Measurements from ENCODE around the gene SDK1. TPM values are rescaled to one million over a fixed set of nuclear protein-coding genes. Genes with fewer than 3 reads are reported as not detected.

The SDK1 gene
- total and polyA plus RNA-seq, 4 donors: 0.12 to 0.47 (median 0.36) TPM

DNA sequence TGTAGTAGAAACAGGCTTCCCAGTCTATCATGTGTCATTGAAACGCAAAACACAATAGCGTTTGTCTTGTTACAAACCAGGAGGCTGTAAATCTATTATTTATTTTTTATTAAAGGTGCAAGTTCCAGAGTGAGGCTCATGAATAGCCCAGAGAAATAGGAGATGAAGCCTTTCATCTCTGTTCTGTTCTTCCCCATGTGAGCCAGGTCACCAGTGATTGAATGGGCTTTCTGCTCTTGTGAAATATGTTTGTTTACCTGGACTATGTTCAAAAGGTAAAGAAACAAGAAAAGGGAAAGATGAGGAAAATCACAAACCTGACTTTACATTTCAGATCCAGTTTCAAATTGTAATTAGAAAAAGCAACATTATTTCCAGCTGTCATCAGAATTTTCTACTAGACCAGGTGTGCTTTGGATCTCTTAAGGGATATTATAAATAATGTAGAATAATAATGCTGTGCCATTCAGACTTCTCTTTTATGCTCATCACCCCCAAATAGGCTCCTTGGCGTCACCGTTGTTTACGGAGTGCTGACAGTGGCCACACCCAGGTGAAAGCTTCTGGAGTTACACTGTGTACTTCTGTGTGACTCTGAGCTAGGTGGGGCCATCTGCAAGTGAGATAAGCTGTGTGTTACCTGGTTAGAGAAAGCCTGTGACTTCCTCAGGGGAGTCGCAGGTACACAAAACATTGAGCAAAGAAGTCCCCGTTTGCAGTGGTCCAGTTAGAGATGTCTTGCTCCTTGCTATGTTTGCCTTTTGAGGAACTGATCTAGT, 274.9 kb downstream of the SDK1 start:
- Histone ChIP-seq H3K27ac (ENCODE audit: low read depth in 1 of 2, low read length in 2 of 2) (no peak overlapping the region), H3K4me1 (ENCODE audit: control insufficient read depth in 4 of 4, insufficient read depth in 4 of 4, low read length in 3 of 4) (no peaks in the 10 kb centered on the region), H3K9me3 (ENCODE audit: control insufficient read depth in 4 of 4, low read length in 3 of 4) (peaks cover 0 to 5% (median 3%) of the 10 kb centered on the region in 4 donors), H3K27me3 (ENCODE audit: control insufficient read depth in 4 of 4, insufficient read depth in 4 of 4, low read length in 3 of 4) (no peaks in the 10 kb centered on the region), H3K9ac (ENCODE audit: low read depth in 1 of 2, low read length in 2 of 2) (no peak overlapping the region), H3K36me3 (ENCODE audit: control insufficient read depth in 4 of 4, insufficient read depth in 3 of 4, low read depth in 1 of 4, low read length in 3 of 4) (no peaks in the 10 kb centered on the region), H3K4me3 (ENCODE audit: low read depth in 1 of 3, low read length in 3 of 3) (no peak overlapping the region)
- WGBS: 61% methylated on average over 7 of the region's 7 CpGs
- DNase-seq (ENCODE audit: low spot score): no peak
- TF ChIP-seq NR2F2 (IDR thresholded peaks at IDR 0.05) (no peak), HNF4A (conservative IDR thresholded peaks at IDR 0.05) (peak; percentile 10 to 37)

DNA sequence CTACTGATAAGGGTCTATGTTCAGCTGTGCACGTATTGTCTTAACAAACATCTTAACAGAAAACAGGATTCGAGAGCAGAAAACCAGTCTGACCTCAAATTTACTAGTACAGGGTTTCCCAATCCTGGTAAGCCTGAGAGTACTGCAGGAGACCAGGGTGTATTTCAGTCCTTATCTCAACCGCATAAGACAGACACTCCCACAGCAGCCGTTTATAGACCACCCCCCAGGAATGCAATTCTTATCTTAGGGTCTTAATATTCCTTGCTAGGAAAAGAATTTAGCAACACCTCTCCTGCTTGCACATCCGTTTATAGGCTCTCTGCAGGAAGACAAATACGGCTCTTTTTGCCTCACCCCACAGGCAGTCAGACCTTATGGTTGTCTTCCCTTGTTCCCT, 277.3 kb downstream of the SDK1 start:
- DNase-seq (ENCODE audit: low spot score): no peak
- H3K27me3 ChIP-seq (ENCODE audit: control insufficient read depth in 4 of 4, insufficient read depth in 4 of 4, low read length in 3 of 4): no peaks in the 10 kb centered on the region
- H3K27ac ChIP-seq (ENCODE audit: low read depth in 1 of 2, low read length in 2 of 2): no peak overlapping the region
- no peak overlapping the region for H3K4me3 ChIP-seq (ENCODE audit: low read depth in 1 of 3, low read length in 3 of 3)
- no peaks in the 10 kb centered on the region for H3K36me3 ChIP-seq (ENCODE audit: control insufficient read depth in 4 of 4, insufficient read depth in 3 of 4, low read depth in 1 of 4, low read length in 3 of 4)
- 91% methylated on average over 6 of the region's 6 CpGs for WGBS
- TF ChIP-seq GABPA (IDR thresholded peaks at IDR 0.05 in 1 of 2, conservative IDR thresholded peaks at IDR 0.05 in 1 of 2) (no peak), HNF4G (IDR thresholded peaks at IDR 0.05) (no peak), FOXA2 (IDR thresholded peaks at IDR 0.05) (no peak), RAD21 (IDR thresholded peaks at IDR 0.05) (no peak), NR2F2 (IDR thresholded peaks at IDR 0.05) (no peak), CTCF (IDR thresholded peaks at IDR 0.05; ENCODE audit: low read depth, low read length, missing input control) (no peak), HNF4A (conservative IDR thresholded peaks at IDR 0.05) (no peak), RXRA (IDR thresholded peaks at IDR 0.05) (no peak), YY1 (IDR thresholded peaks at IDR 0.05) (no peak), FOXA1 (IDR thresholded peaks at IDR 0.05) (no peak), JUND (IDR thresholded peaks at IDR 0.05) (no peak), EGR1 (IDR thresholded peaks at IDR 0.05; ENCODE audit: low read depth in 2 of 2) (no peak), TAF1 (conservative IDR thresholded peaks at IDR 0.05) (no peak)
- TF ChIP-seq, protein P1, sequence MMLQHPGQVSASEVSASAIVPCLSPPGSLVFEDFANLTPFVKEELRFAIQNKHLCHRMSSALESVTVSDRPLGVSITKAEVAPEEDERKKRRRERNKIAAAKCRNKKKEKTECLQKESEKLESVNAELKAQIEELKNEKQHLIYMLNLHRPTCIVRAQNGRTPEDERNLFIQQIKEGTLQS (IDR thresholded peaks at IDR 0.05): no peak
- no peaks in the 10 kb centered on the region for H3K4me1 ChIP-seq (ENCODE audit: control insufficient read depth in 4 of 4, insufficient read depth in 4 of 4, low read length in 3 of 4)
- no peak overlapping the region for H3K9ac ChIP-seq (ENCODE audit: low read depth in 1 of 2, low read length in 2 of 2)
- H3K9me3 ChIP-seq (ENCODE audit: control insufficient read depth in 4 of 4, low read length in 3 of 4): peaks cover 0 to 5% (median 3%) of the 10 kb centered on the region in 4 donors

GRCh38 chr7:3579638-3580219, 278.7 kb downstream of the SDK1 start:
- Histone ChIP-seq H3K27me3 (ENCODE audit: control insufficient read depth in 4 of 4, insufficient read depth in 4 of 4, low read length in 3 of 4) (no peaks in the 10 kb centered on the region), H3K27ac (ENCODE audit: low read depth in 1 of 2, low read length in 2 of 2) (no peak overlapping the region), H3K9me3 (ENCODE audit: control insufficient read depth in 4 of 4, low read length in 3 of 4) (peaks cover 0 to 5% (median 3%) of the 10 kb centered on the region in 4 donors), H3K4me1 (ENCODE audit: control insufficient read depth in 4 of 4, insufficient read depth in 4 of 4, low read length in 3 of 4) (no peaks in the 10 kb centered on the region), H3K4me3 (ENCODE audit: low read depth in 1 of 3, low read length in 3 of 3) (no peak overlapping the region), H3K9ac (ENCODE audit: low read depth in 1 of 2, low read length in 2 of 2) (no peak overlapping the region), H3K36me3 (ENCODE audit: control insufficient read depth in 4 of 4, insufficient read depth in 3 of 4, low read depth in 1 of 4, low read length in 3 of 4) (no peaks in the 10 kb centered on the region)
- no peak for DNase-seq (ENCODE audit: low spot score)
- 90% methylated on average over 1 of the region's 1 CpG for WGBS
- no peak for TF ChIP-seq EGR1 (IDR thresholded peaks at IDR 0.05; ENCODE audit: low read depth in 2 of 2)
- no peak for TF ChIP-seq REST (IDR thresholded peaks at IDR 0.05)
- TF ChIP-seq YY1 (IDR thresholded peaks at IDR 0.05): no peak
- no peak for TF ChIP-seq TAF1 (conservative IDR thresholded peaks at IDR 0.05)
- no peak for TF ChIP-seq HNF4G (IDR thresholded peaks at IDR 0.05)
- no peak for TF ChIP-seq NR2F2 (IDR thresholded peaks at IDR 0.05)
- no peak for TF ChIP-seq FOXA2 (IDR thresholded peaks at IDR 0.05)
- no peak for TF ChIP-seq MAX (IDR thresholded peaks at IDR 0.05)
- no peak for TF ChIP-seq GABPA (IDR thresholded peaks at IDR 0.05 in 1 of 2, conservative IDR thresholded peaks at IDR 0.05 in 1 of 2)
- TF ChIP-seq CTCF (IDR thresholded peaks at IDR 0.05; ENCODE audit: low read depth, low read length, missing input control): no peak
- no peak for TF ChIP-seq JUND (IDR thresholded peaks at IDR 0.05)

Data from liver (tissue), 9 donors.